K562 (cell line): ENCODE data around the gene SYN1. TPM values are rescaled to one million over a fixed set of nuclear protein-coding genes. Genes with fewer than 3 reads are reported as not detected.

Experiments
- ATAC-seq: fragments of 200-7000 bp; cut with Tn5 transposase; 3 replicates; pipeline ENCODE4 v1.9.1; 2020; ENCODE audit warnings: moderate library complexity
- BruUV-seq: library from RNA; stranded (reverse); fragments of 400-500 nt; replicated peaks from 2 replicates; lab custom pipeline; 2021; lab: Mats Ljungman, UMichigan
- CTCF ChIA-PET: fragments of 300-600 bp; formaldehyde crosslinking; extraction: SDS; loops from one replicate; lab custom pipeline; 2021; ENCODE audit warnings: low intra/inter-chr PET ratio; lab: Yijun Ruan, JAX
- POLR2A ChIA-PET: fragments of 300-600, 350-650 bp; sonication (Branson Sonifier 250); formaldehyde crosslinking; extraction: SDS; loops from one replicate; lab custom pipeline; 2021; ENCODE audit warnings: antibody characterized with exemption, inconsistent platforms; lab: Yijun Ruan, JAX
- DNase-seq, 4 experiments: peaks; one replicate each; pipeline versions ENCODE4 v3.0.0 to v3.0.0-alpha.2; 2011 to 2018; ENCODE audit warnings: low spot score in 3 of 4, mixed read lengths in 3 of 4; ENCODE audit errors: extremely low read depth in 1 of 4
- FAIRE-seq: peaks from 2 replicates; lab custom pipeline; 2011; peaks lifted over from hg19 to GRCh38; lab: Jason Lieb, UNC
- H2AFZ ChIP-seq: 2 replicates; pipeline ENCODE4 v1.6.0; 2011; ENCODE audit warnings: low read depth, low read length, control low read depth, inconsistent platforms
- H3K27ac ChIP-seq: fragments of 200-600 bp; 3 replicates; pipeline ENCODE4 v1.8.0; 2011; ENCODE audit warnings: low read depth, mild to moderate bottlenecking, control low read depth, inconsistent platforms, low read length, moderate library complexity, mixed read lengths; ENCODE audit errors: extremely low read depth
- H3K27me3 ChIP-seq, 2 experiments: fragments of 300-600 bp in 1 of 2; 2 replicates in 1 of 2; 3 replicates in 1 of 2; pipeline versions ENCODE4 v1.6.0 to v1.8.0; 2011; ENCODE audit warnings: inconsistent platforms in 2 of 2, low read length in 2 of 2, mild to moderate bottlenecking in 1 of 2, mixed read lengths in 1 of 2, moderate library complexity in 1 of 2; ENCODE audit not compliant: control insufficient read depth in 2 of 2, insufficient read depth in 2 of 2
- H3K36me3 ChIP-seq: fragments of 300-600 bp; 3 replicates; pipeline ENCODE4 v1.8.0; 2011; ENCODE audit warnings: mild to moderate bottlenecking, low read length, inconsistent platforms; ENCODE audit not compliant: control insufficient read depth, insufficient read depth
- H3K4me1 ChIP-seq, 2 experiments: fragments of 200-600 bp in 1 of 2; replicated peaks in 1 of 2; 2 replicates in 1 of 2; 3 replicates in 1 of 2; pipeline versions ENCODE4 v1.5.1 to v1.8.0; 2011; ENCODE audit warnings: inconsistent platforms in 2 of 2, low read length in 2 of 2, mild to moderate bottlenecking in 1 of 2, mixed read lengths in 1 of 2, moderate library complexity in 1 of 2; ENCODE audit not compliant: control insufficient read depth in 2 of 2, insufficient read depth in 2 of 2
- H3K4me2 ChIP-seq: 2 replicates; pipeline ENCODE4 v1.6.1; 2011; ENCODE audit warnings: low read length, control low read depth, inconsistent platforms, mixed read lengths; ENCODE audit not compliant: insufficient read depth
- H3K4me3 ChIP-seq: fragments of 200-600 bp; sonication (generic), shearing (Covaris generic); 2 replicates; pipeline ENCODE4 v1.5.1; 2016; ENCODE audit warnings: control low read depth, inconsistent platforms
- H3K79me2 ChIP-seq: fragments of 200-600 bp; 3 replicates; pipeline ENCODE4 v1.8.0; 2011; ENCODE audit warnings: low read length, inconsistent platforms; ENCODE audit not compliant: control insufficient read depth, insufficient read depth
- H3K9ac ChIP-seq, 2 experiments: 2 replicates each; pipeline versions ENCODE4 v1.6.0 to v1.6.1; 2011; ENCODE audit warnings: low read depth in 2 of 2, low read length in 2 of 2, control low read depth in 1 of 2, inconsistent platforms in 1 of 2, mild to moderate bottlenecking in 1 of 2, mixed read lengths in 1 of 2; ENCODE audit not compliant: insufficient read depth in 1 of 2
- H3K9me1 ChIP-seq: one replicate; pipeline ENCODE4 v1.6.0; 2011; ENCODE audit warnings: inconsistent platforms, mild to moderate bottlenecking, low read length, moderate library complexity; ENCODE audit not compliant: control insufficient read depth, insufficient read depth
- H3K9me3 ChIP-seq: replicated peaks from 2 replicates; pipeline ENCODE4 v1.5.1; 2011; ENCODE audit warnings: low read depth, low read length, inconsistent platforms; ENCODE audit not compliant: control insufficient read depth, insufficient read depth
- H4K20me1 ChIP-seq: replicated peaks from 2 replicates; pipeline ENCODE4 v1.6.1; 2011; ENCODE audit warnings: low read length, inconsistent platforms, mixed read lengths; ENCODE audit not compliant: control insufficient read depth, insufficient read depth
- NCOA6 ChIP-seq: fragments of 450-650 bp; IDR thresholded peaks from 2 replicates; pipeline ENCODE4 v1.6.1; 2017; ENCODE audit warnings: mild to moderate bottlenecking
- POLR2G ChIP-seq: fragments of 200-400 bp; formaldehyde crosslinking; IDR thresholded peaks from 2 replicates; pipeline ENCODE4 v1.6.1; 2017; ENCODE audit warnings: low read depth, mild to moderate bottlenecking, antibody characterized with exemption, low read length, moderate library complexity
- ZBTB33 ChIP-seq: sonication (generic); formaldehyde crosslinking; IDR thresholded peaks from 2 replicates; pipeline ENCODE4 v1.8.1; 2023; ENCODE audit warnings: mild to moderate bottlenecking, missing genetic modification reagents
- ZBTB34 ChIP-seq: fragments of 250-450 bp; sonication (Bioruptor Pico); IDR thresholded peaks from 2 replicates; pipeline ENCODE4 v1.8.0; 2021; ENCODE audit warnings: mild to moderate bottlenecking, moderate library complexity
- ZBTB7A ChIP-seq: IDR thresholded peaks from 2 replicates; pipeline ENCODE4 v1.6.1; 2011; ENCODE audit warnings: low read depth, mild to moderate bottlenecking, low read length, moderate library complexity, borderline replicate concordance; ENCODE audit not compliant: control insufficient read depth
- WGBS: fragments of 100-300 bp; shearing (Covaris generic); methylation state at CpG from one replicate; pipeline ENCODE4 v1.1.6; 2016; ENCODE audit warnings: low coverage, mixed read lengths; ENCODE audit not compliant: insufficient coverage; ENCODE audit errors: missing lambda C conversion rate; 5-methylcytosine and 5-hydroxymethylcytosine counted together
- in situ Hi-C: fragments of 300-500 bp; cut with MboI; formaldehyde crosslinking; loops from 4 replicates; pipeline ENCODE4 v1.15.0; 2018; ENCODE audit warnings: inconsistent platforms, mixed read lengths
- intact Hi-C: fragments of 100-400 bp; cut with micrococcal nuclease; formaldehyde crosslinking; loops from 2 replicates; pipeline ENCODE4 v1.14.2; 2022
- polyA plus RNA-seq, 8 experiments: library from polyadenylated mRNA; depleted of rRNA in 4 of 8; stranded (reverse) in 5 of 8; unstranded in 3 of 8; fragments of >200 nt; fragmentation: Nextera tagmentation in 2 of 8; fragmentation: Illumina TruSeq in 1 of 8; extraction: Ambion mirVana in 2 of 8; extraction: Trizol in 1 of 8; gene quantifications; 2 replicates each; pipeline versions ENCODE4 v1.2.1 to v1.2.3, GENCODE V29; 2011 to 2014; ENCODE audit warnings: inconsistent platforms in 1 of 8, missing spikeins in 1 of 8
- total RNA-seq, 7 experiments: library from RNA; depleted of rRNA in 6 of 7; stranded (reverse); fragments of >200 nt in 6 of 7; fragmentation: Illumina TruSeq in 2 of 7; extraction: Trizol in 2 of 7; gene quantifications; 2 replicates each; pipeline versions ENCODE4 v1.2.1 to v1.2.3, GENCODE V29; 2011 to 2021; ENCODE audit warnings: low replicate concordance in 1 of 7
- TF ChIP-seq, protein P1 (sequence below): fragments of 450-650 bp; IDR thresholded peaks from 2 replicates; pipeline ENCODE4 v1.6.1; 2016; ENCODE audit warnings: low read depth

Gene SYN1
- total and polyA plus RNA-seq, 9 of the 15 experiments (the other 6 are each of a cell fraction or from before 2014, with no cell fraction given) = 0.01 to 0.28 (median 0.18) TPM; not detected in 2

- CTCF ChIA-PET = no interaction called here
- no peak for FAIRE-seq
- Histone ChIP-seq H3K9ac (no peak overlapping the region), H3K36me3 (peaks cover 30% of the 10 kb centered on the region; the same call in 2 of the 3 replicates), H4K20me1 (no peaks in the 10 kb centered on the region), H3K27ac (no peak overlapping the region), H3K79me2 (no peaks in the 10 kb centered on the region), H3K4me1 (peaks cover 5 to 45% of the 10 kb centered on the region in 2 experiments; a peak in 3 of 5 replicates), H3K9me3 (no peaks in the 10 kb centered on the region), H3K27me3 (no peaks in the 10 kb centered on the region), H3K4me2 (no peak overlapping the region), H3K9me1 (no peaks in the 10 kb centered on the region), H2AFZ (no peak overlapping the region), H3K4me3 (no peak overlapping the region)
- in situ Hi-C loops (no loop called here), intact Hi-C loops (no loop called here)
- TF ChIP-seq ZBTB34 (CRISPR knock-in tag) (no peak), NCOA6 (no peak), ZBTB33 (CRISPR knock-in tag) (peak; percentile 89), ZBTB7A (peak; percentile 41; the same call in 1 of the 2 replicates), POLR2G (peak; percentile 52)
- TF ChIP-seq, protein P1, sequence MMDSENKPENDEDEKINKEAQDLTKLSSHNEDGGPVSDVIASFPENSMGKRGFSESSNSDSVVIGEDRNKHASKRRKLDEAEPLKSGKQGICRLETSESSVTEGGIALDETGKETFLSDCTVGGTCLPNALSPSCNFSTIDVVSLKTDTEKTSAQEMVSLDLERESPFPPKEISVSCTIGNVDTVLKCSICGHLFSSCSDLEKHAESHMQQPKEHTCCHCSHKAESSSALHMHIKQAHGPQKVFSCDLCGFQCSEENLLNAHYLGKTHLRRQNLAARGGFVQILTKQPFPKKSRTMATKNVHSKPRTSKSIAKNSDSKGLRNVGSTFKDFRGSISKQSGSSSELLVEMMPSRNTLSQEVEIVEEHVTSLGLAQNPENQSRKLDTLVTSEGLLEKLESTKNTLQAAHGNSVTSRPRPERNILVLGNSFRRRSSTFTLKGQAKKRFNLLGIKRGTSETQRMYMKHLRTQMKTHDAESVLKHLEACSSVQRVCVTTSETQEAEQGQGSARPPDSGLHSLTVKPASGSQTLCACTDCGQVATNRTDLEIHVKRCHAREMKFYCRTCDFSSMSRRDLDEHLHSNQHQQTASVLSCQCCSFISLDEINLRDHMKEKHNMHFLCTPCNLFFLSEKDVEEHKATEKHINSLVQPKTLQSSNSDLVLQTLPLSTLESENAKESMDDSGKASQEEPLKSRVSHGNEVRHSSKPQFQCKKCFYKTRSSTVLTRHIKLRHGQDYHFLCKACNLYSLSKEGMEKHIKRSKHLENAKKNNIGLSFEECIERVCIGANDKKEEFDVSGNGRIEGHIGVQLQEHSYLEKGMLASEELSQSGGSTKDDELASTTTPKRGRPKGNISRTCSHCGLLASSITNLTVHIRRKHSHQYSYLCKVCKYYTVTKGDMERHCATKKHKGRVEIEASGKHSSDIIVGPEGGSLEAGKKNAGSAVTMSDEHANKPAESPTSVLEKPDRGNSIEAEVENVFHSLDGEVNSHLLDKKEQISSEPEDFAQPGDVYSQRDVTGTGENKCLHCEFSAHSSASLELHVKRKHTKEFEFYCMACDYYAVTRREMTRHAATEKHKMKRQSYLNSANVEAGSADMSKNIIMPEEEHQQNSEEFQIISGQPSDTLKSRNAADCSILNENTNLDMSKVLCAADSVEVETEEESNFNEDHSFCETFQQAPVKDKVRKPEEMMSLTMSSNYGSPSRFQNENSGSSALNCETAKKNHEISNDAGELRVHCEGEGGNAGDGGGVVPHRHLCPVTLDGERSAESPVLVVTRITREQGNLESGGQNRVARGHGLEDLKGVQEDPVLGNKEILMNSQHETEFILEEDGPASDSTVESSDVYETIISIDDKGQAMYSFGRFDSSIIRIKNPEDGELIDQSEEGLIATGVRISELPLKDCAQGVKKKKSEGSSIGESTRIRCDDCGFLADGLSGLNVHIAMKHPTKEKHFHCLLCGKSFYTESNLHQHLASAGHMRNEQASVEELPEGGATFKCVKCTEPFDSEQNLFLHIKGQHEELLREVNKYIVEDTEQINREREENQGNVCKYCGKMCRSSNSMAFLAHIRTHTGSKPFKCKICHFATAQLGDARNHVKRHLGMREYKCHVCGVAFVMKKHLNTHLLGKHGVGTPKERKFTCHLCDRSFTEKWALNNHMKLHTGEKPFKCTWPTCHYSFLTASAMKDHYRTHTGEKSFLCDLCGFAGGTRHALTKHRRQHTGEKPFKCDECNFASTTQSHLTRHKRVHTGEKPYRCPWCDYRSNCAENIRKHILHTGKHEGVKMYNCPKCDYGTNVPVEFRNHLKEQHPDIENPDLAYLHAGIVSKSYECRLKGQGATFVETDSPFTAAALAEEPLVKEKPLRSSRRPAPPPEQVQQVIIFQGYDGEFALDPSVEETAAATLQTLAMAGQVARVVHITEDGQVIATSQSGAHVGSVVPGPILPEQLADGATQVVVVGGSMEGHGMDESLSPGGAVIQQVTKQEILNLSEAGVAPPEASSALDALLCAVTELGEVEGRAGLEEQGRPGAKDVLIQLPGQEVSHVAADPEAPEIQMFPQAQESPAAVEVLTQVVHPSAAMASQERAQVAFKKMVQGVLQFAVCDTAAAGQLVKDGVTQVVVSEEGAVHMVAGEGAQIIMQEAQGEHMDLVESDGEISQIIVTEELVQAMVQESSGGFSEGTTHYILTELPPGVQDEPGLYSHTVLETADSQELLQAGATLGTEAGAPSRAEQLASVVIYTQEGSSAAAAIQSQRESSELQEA = no peak
- POLR2A ChIA-PET = interaction anchor here (0.6 to 1.3 kb wide), 3 partner anchors 8 to 69 kb away, joined by 3 to 6 read pairs (median 4); partner anchors contain the start of gene TIMP1
- no TSS peak for BruUV-seq
- ATAC-seq = no peak
- DNase-seq = no peak
- 100% methylated on average over 1 of the region's 41 CpGs for WGBS
These were observed 45.5 kb downstream of the SYN1 start for GRCh38 chrX:47574076-47574546.
